Tibial nerve (tissue), 4 donors: Measurements from ENCODE around the gene RPL14.

Experiments used
- EP300 ChIP-seq, 2 donors: sonication (generic); formaldehyde crosslinking; IDR thresholded peaks; one replicate each; pipeline ENCODE4 v1.6.1; 2017; ENCODE audit warnings: antibody characterized with exemption in 2 of 2, mild to moderate bottlenecking in 1 of 2
- POLR2A ChIP-seq, 2 donors: fragments of 450-650 bp; IDR thresholded peaks; one replicate each; pipeline ENCODE4 v1.6.1; 2017; ENCODE audit warnings: antibody characterized with exemption in 2 of 2, mild to moderate bottlenecking in 2 of 2, moderate library complexity in 2 of 2
- TF ChIP-seq, protein P1 (sequence below), 5 experiments: fragments of 200-600 bp in 3 of 5; fragments of 450-650 bp in 2 of 5; sonication (generic) in 3 of 5; IDR thresholded peaks; one replicate each; pipeline ENCODE4 v1.5.1; 2016 to 2019; ENCODE audit warnings: antibody characterized with exemption in 5 of 5, mild to moderate bottlenecking in 3 of 5, moderate library complexity in 2 of 5

DNA sequence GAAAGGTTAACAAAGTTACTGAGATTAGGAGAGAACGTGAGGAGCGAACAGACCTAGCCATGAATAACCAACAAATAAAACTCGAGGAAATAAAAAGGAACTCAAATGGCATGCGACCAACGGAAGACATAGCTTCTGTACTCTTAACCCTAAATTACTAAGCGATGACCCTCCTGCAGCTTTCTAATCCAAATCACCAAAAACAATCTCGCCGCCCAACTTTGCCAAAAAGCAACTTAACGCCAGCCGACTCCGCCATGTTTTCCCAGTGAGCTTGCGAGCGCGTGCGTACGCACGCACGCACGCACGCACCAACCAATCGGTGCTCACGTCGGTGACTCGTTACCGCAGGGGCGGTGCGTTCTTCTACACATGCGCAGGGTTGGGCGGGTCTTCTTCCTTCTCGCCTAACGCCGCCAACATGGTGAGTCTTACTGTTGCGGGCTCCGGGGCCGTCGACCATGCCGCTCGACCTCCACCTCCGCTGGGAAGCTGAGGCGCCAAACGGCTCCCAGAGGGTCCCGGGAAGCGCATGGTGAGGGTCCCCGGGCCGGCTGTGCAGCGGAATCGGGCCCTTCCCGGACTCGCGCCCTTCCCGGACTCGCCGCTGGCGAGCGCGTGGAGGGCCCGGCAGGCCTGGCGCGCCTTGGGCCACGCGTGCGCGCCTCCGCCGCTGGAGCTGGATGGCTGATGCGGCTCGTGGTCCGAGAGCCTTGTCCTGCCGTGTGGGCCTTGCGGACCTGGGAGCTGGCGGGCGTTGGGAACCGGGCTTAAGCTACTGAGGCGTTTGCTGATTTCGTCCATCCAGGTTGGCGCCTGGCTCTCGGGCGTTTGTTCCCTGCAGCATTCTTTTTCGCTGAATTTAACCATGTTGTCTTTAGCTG lies at the start of gene RPL14:
- TF ChIP-seq, protein P1, sequence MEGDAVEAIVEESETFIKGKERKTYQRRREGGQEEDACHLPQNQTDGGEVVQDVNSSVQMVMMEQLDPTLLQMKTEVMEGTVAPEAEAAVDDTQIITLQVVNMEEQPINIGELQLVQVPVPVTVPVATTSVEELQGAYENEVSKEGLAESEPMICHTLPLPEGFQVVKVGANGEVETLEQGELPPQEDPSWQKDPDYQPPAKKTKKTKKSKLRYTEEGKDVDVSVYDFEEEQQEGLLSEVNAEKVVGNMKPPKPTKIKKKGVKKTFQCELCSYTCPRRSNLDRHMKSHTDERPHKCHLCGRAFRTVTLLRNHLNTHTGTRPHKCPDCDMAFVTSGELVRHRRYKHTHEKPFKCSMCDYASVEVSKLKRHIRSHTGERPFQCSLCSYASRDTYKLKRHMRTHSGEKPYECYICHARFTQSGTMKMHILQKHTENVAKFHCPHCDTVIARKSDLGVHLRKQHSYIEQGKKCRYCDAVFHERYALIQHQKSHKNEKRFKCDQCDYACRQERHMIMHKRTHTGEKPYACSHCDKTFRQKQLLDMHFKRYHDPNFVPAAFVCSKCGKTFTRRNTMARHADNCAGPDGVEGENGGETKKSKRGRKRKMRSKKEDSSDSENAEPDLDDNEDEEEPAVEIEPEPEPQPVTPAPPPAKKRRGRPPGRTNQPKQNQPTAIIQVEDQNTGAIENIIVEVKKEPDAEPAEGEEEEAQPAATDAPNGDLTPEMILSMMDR (IDR thresholded peaks at IDR 0.05), result peak in 2 of 5 experiments; percentile 43 to 44
- peak; percentile 88 to 92 for TF ChIP-seq POLR2A (IDR thresholded peaks at IDR 0.05)
- peak; percentile 87 to 98 for TF ChIP-seq EP300 (IDR thresholded peaks at IDR 0.05)
